COLO668 (cell line): ENCODE data around the gene GDF2.

ENCODE experiments used
- DNase-seq: peaks from one replicate; lab custom pipeline; 2025; ENCODE audit not compliant: unreplicated experiment; lab: John Stamatoyannopoulos, UW

The GDF2 gene

DNA sequence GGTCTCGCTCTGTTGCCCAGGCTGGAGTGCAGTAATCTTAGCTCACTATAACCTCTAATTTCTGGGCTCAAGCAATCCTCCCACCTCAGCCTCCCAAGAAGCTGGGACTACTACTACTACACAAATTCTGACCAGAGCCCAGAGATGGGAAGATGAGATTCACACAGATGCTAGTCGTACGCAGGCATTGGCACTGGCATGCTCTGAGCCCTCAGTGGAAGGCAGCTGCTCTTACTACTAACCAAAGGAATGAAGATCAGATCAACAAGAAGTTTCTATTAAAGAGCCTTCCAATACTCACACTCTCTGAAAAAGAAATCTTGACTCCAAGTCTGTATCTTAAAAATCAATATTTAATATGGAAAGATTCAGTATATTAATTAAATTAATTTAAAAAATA lies 10.7 kb downstream of the GDF2 start:
- no peak for DNase-seq

DNA sequence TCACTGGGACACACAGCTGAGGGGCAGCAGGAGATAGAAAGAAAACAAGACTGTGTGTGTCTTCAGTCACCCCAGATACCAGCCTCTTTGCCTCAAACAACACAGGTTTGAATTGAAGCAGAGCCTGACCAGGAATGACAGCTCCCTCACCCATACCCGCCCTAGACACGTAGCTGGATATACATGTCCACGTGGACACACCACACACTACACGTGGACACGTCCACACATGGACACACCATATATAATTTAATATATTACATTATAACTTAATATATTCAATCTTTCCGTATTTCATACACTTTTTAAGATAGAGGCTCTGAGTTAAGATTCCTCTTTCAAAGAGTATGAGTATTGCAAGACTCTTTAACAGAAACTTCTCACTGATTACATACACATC lies 11.3 kb downstream of the GDF2 start:
- no peak for DNase-seq

DNA sequence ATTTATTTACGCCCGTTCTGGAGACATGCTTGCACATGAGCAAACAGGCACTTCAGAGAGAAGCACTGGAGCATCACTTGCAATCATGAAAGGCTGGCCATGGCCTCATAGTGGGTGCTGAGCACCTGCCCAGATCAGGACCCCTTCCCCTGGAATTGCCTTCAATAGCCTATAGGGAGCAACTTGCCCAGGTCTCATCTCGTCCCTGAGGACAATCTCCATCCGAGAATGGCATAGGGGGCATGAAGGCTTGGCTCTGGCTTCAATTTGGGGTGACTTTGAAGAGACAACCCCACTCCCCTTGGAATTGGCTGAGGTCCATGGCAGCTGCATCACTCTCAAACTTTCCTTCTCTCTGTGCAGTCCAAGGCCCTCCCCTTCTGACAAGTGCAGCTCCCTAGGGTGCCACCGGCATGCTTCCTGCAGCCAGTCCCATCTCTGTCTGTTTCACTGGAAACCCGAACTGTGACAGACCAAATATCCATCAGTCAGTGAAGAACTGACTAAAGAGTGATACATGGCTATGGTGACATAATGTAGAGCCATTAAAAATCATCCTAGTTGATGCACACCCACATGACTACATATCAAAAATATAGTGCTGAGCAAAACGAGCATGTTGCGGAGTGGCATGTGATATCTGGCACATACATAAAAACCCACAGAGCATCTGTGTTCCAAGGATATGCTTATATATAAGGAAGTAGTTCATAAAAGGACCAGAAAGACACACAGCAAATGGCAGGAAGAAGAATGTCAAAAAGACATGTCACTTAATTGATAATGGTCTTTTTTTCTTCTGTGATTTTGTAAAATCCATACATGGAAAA lies 12.4 kb downstream of the GDF2 start:
- no peak for DNase-seq

DNA sequence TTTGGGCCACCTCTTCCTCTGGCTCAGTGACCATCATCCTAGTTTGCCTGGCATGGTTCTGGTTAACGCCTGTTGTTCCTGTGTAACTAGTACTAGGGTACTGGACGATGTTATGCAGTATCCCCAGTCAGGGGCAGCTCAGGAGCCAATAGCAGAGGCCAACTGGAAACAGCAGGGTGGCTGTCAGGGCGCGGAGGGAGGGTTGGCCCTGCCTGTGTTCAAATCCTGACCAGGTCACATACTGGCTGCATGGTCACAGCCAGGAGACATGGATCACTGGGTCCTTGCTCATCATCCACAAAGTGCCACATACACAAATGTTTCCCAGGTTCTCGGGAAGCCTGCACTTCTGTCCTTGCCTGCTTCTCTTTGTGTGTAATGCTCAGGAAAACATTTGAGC lies 13.7 kb downstream of the GDF2 start:
- no peak for DNase-seq

DNA sequence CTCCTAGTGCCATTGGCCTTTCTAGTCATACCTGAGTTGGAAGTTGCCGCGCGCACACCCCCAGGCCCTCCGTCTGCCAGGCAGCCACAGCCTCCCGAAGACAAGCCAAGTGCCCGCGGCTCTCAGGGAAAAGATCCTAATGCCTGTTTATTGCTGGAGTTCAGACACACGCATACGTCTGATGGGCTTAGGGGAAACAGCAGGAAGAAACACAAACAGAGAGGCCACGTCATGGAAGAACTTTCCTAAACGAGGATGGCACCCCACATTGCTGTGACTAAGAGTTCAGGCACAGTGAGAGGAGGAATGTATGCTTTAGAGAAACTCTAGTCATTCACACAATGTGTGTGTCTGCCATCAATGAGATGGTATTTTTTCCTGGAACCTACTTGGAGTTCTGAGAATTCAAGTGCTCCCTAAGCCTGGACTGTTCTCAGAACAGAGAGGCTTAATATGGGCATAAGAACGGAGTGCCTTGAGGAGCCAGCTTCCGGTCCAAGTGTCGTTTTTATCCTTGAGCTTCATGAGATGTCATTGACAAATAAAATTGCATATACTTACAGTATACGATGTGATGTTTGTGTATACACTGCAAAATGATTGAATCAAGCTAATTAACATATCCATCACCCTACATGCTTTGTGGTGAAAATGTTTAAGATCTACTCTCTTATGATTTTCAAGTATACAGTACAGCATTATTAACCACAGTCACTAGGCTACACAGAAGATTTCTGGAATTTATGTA lies 14.3 kb downstream of the GDF2 start:
- DNase-seq, result no peak

DNA sequence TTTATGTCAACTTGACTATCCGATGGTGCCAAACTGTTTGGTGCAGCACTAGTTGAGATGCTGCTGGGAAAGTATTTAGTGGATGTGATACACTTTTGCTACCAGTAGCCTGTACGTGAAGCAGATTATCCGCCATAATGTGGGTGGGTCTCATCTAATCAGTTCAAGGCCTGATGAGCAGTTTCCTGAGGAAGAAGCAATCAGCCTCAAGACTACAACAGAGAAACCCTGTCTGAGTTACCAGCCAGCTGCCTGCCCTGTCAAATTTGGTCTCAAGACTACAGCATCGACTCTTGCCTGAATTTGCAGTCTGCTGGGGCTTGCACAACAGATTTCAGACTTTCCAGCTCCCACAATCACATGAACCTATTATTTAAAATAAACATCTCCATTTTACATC lies 15.1 kb downstream of the GDF2 start:
- no peak for DNase-seq

DNA sequence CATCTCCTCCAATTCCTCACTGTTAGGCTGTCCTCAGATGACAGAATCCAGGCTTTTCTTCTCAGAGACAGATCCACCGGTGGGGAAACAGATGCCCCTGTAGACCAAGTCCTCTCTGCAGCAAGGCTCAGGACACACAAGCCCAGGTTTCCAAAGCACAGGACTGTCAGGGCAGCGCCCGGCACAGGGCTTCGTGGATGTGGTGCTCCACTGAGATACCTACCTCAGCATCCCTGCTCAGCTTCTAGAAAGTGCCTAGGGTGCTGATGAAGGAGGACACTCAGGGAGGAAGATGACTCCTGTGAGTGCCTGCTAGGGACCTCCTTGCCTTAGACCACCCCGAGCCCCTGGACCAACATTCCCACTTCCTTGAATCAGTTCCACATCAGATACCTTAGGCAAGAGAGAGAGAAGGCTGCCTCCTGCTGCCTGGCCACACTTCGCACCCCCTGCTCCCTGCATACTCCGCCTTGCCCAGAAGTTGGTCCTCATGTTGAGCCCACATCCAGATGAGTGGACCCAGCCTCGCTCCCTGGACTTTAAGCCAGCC lies 17.0 kb downstream of the GDF2 start:
- DNase-seq, result no peak

DNA sequence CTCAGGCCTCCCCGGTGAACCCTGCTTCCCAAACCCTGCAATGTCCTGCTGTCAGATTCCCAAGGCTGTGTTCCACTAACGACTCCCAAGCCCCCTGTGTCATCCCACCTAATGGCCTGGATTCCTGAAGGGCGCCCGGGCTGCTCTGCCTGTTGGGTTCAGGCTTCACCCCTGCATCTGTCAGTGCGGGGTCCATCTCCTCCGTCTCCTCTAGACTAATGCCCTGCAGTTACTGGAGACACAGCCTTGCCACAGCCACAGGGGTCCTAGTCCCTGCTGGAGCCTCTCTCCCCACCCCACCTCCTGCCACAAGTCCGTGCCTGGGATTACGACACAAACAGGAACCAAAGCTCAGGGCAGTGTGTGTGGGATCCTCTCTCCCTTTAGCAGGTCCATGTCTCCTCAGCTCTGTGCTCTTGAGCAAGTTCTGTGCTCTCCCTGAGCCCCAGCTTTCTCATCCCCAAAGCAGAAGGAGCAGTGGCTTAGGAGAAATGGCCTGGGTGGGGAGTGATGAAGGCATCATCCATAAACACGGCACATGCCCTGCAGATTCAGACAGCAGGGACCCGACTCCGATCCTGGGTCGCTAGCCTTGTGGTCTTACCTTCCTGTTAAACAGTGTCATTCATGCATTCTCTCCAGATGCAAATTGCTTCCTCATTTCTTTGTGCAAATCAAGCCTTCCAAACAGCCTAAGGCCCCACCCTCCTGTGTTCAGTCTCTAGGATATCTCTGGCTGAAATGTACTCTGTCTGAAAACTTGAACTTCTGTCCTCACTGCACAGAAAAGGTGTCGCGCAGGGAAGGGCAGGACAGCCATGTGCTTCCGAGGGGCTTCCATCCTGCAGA lies 17.7 kb downstream of the GDF2 start:
- DNase-seq, result no peak

DNA sequence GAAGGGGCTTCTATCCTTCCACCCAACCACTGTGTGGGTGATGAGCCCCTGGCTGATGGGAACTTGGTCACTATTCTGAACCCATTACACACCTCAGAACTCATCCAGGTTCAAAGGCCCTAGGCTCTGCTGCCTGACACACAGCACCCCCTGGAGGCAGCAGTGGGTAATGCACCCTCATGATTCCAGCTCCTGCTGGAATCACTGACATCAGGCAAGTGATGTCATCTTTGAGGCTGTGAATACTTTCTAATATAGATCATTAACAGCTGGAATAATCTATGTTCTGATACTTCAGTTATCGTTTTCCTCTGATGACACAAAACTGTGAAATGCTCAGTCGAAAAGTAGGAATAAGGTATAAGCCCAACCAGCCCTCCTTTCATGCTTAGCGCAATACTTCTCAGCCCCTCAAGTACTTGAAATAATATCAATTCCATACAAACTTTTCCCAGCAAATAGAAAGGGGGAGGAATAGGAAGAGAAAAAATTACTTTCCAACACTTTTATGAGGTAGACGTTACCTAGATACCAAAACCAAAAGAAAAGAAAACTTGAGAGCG lies 18.4 kb downstream of the GDF2 start:
- peak; percentile 34 for DNase-seq

DNA sequence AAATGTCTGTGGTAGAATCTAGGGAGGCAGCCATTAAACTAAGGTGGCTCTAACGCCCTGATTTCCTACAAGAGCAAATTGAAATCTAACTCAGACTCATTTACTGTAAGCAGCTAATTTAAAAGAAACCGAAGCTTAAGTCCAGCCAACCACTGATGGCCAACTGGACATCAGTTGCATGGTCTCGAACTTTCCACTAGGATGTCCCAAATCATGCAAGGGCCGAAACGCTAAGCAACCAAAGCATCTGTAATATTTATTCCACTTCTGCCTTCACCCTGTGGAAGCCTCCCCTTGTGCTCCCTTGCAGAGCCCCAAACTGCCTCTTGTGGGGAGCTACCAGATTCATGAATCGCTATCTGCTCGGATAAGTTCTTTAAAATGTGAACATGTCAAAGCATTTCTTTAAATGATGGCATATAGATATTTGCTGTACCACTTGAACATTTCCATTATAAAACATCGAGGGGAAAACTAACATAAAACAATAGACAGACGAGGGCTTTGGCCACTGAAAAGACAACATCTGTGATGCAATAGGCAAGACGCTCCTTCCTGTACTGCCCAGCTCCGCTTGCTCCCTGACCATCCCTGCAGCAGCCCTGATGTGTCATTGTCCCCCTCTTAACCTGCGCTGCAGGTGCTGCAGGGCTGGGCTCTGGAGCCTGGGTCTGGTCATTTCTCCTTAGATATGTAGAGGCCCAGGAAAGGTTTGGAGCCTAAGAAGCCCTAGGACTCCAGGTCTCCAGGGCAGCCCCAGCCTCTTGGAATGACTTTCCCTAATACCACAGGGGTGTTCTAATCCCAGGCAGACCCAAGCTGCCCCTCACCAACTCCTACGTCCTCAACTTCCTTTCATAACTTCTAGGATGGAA lies 23.0 kb downstream of the GDF2 start:
- no peak for DNase-seq

DNA sequence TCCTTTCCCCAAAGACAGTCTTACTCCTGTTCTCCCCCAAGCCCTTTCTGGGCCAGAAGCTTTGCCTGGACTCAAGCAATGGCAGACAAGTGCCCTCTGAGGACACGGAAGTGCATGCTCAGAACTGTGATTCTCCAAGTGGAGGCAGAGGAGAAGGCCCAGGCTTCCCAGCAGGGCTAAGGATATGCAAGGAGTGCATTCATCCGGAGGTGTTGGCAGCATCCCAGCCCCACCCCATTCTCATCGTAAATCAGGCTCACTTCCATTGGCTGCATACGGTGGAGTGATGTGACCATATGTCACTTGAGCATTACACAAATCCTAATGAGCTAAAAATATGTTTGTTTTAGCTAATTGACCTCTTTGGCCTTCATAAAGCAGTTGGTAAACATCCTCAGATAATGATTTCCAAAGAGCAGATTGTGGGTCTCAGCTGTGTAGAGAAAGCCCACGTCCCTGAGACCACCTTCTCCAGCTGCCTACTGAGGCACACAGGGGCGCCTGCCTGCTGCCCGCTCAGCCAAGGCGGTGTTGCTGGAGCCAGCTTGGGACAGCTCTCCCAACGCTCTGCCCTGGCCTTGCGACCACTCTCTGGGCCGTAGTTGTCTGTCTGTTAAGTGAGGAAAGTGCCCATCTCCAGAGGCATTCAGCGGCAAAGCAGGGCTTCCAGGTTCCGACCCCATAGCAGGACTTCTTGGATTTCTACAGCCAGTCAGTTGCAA lies 24.5 kb downstream of the GDF2 start:
- DNase-seq, result no peak

DNA sequence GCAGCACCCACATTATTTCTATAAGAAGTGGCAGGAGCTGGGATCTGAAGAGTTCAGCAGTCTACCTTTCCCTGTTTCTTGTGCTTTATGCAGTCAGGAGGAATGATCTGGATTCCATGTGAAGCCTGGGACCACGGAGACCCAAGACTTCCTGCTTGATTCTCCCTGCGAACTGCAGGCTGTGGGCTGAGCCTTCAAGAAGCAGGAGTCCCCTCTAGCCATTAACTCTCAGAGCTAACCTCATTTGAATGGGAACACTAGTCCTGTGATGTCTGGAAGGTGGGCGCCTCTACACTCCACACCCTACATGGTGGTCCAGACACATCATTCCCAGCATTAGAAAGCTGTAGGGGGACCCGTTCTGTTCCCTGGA lies 25.0 kb downstream of the GDF2 start:
- DNase-seq, result no peak

DNA sequence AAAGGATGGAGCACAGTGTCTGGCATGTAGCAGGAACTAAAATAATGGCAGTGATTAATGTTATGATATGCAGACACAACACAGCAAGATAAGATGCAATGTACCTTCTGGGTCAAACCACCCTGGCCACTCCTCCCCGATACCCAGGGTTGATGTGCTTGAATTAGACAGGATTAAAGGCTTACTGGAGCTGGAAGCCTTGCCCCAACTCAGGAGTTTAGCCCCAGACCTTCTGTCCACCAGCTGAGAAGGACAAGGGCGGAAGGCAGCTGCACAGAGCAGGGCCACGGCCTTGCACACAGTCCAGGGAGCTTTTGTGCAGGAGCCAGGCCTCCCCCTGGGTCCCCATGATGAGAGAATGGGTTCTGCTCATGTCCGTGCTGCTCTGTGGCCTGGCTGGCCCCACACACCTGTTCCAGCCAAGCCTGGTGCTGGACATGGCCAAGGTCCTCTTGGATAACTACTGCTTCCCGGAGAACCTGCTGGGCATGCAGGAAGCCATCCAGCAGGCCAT lies 25.9 kb downstream of the GDF2 start, which contains the start of gene RBP3:
Gene RBP3, plus strand, starts transcription at position 226 of the 514 bp plus-strand sequence. Its CDS starts 122 bp downstream, at position 348.
- DNase-seq, result no peak

DNA sequence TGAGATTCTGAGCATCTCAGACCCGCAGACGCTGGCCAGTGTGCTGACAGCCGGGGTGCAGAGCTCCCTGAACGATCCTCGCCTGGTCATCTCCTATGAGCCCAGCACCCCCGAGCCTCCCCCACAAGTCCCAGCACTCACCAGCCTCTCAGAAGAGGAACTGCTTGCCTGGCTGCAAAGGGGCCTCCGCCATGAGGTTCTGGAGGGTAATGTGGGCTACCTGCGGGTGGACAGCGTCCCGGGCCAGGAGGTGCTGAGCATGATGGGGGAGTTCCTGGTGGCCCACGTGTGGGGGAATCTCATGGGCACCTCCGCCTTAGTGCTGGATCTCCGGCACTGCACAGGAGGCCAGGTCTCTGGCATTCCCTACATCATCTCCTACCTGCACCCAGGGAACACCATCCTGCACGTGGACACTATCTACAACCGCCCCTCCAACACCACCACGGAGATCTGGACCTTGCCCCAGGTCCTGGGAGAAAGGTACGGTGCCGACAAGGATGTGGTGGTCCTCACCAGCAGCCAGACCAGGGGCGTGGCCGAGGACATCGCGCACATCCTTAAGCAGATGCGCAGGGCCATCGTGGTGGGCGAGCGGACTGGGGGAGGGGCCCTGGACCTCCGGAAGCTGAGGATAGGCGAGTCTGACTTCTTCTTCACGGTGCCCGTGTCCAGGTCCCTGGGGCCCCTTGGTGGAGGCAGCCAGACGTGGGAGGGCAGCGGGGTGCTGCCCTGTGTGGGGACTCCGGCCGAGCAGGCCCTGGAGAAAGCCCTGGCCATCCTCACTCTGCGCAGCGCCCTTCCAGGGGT lies 26.6 kb downstream of the GDF2 start:
- no peak for DNase-seq

DNA sequence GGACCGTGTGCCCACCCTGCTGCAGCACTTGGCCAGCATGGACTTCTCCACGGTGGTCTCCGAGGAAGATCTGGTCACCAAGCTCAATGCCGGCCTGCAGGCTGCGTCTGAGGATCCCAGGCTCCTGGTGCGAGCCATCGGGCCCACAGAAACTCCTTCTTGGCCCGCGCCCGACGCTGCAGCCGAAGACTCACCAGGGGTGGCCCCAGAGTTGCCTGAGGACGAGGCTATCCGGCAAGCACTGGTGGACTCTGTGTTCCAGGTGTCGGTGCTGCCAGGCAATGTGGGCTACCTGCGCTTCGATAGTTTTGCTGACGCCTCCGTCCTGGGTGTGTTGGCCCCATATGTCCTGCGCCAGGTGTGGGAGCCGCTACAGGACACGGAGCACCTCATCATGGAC lies 27.3 kb downstream of the GDF2 start:
- DNase-seq, result no peak

DNA sequence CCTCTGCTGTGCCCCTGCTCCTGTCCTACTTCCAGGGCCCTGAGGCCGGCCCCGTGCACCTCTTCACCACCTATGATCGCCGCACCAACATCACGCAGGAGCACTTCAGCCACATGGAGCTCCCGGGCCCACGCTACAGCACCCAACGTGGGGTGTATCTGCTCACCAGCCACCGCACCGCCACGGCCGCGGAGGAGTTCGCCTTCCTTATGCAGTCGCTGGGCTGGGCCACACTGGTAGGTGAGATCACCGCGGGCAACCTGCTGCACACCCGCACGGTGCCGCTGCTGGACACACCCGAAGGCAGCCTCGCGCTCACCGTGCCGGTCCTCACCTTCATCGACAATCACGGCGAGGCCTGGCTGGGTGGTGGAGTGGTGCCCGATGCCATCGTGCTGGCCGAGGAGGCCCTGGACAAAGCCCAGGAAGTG lies 27.7 kb downstream of the GDF2 start:
- no peak for DNase-seq

DNA sequence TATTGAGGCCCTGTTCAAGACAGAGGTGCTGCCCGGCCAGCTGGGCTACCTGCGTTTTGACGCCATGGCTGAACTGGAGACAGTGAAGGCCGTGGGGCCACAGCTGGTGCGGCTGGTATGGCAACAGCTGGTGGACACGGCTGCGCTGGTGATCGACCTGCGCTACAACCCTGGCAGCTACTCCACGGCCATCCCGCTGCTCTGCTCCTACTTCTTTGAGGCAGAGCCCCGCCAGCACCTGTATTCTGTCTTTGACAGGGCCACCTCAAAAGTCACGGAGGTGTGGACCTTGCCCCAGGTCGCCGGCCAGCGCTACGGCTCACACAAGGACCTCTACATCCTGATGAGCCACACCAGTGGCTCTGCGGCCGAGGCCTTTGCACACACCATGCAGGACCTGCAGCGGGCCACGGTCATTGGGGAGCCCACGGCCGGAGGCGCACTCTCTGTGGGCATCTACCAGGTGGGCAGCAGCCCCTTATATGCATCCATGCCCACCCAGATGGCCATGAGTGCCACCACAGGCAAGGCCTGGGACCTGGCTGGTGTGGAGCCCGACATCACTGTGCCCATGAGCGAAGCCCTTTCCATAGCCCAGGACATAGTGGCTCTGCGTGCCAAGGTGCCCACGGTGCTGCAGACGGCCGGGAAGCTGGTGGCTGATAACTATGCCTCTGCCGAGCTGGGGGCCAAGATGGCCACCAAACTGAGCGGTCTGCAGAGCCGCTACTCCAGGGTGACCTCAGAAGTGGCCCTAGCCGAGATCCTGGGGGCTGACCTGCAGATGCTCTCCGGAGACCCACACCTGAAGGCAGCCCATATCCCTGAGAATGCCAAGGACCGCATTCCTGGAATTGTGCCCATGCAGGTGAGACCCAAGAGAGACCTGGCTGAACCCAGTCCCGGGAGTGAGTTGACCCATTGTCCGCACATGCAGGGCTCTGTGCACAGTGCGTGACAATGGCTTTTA lies 28.7 kb downstream of the GDF2 start:
- no peak for DNase-seq
